HCT116 (cell line): Measurements from ENCODE around the gene IQGAP2. TPM values are rescaled to one million over a fixed set of nuclear protein-coding genes. Genes with fewer than 3 reads are reported as not detected.

Source experiments
- ATAC-seq: fragments of 200-7000 bp; cut with Tn5 transposase; 2 replicates; pipeline ENCODE4 v1.9.1; 2020; ENCODE audit warnings: mild to moderate bottlenecking, moderate library complexity
- BruUV-seq: library from RNA; stranded (reverse); fragments of 400-500 nt; replicated peaks from 2 replicates; lab custom pipeline; 2021; lab: Mats Ljungman, UMichigan
- CTCF ChIA-PET: fragments of 300-600 bp; sonication (Branson Sonifier 250); formaldehyde crosslinking; loops from one replicate; lab custom pipeline; 2021; ENCODE audit warnings: antibody characterized with exemption; lab: Charles Lee
- POLR2A ChIA-PET: fragments of 300-600, 350-600 bp; sonication (Branson Sonifier 250); formaldehyde crosslinking; loops from one replicate; lab custom pipeline; 2021; ENCODE audit warnings: antibody characterized with exemption; lab: Charles Lee
- RAD21 ChIA-PET, 2 experiments: fragments of 300-600 bp; sonication (Branson Sonifier 250); formaldehyde crosslinking; loops; one replicate each; lab custom pipeline; 2023; ENCODE audit warnings: low total read pairs in 2 of 2; ENCODE audit not compliant: uncharacterized antibody in 2 of 2, unreplicated experiment in 2 of 2, low non-redundant PET in 1 of 2; lab: Charles Lee
- DNase-seq: peaks from one replicate; pipeline ENCODE4 v3.0.0-alpha.2; 2010; ENCODE audit warnings: low read depth, low spot score
- H2AFZ ChIP-seq: fragments of 200-600 bp; shearing (Covaris generic), sonication (generic); 2 replicates; pipeline ENCODE4 v1.6.1; 2017; ENCODE audit warnings: low read depth, mixed run types, mixed read lengths, antibody characterized with exemption, low read length; ENCODE audit not compliant: poor library complexity, severe bottlenecking
- H3K27ac ChIP-seq: 2 replicates; pipeline ENCODE4 v1.5.1; 2012; ENCODE audit warnings: low read depth, low read length
- H3K27me3 ChIP-seq: fragments of 200-600 bp; sonication (generic); 2 replicates; pipeline ENCODE4 v1.6.1; 2016; ENCODE audit warnings: mixed run types, low read length, mixed read lengths; ENCODE audit not compliant: insufficient read depth
- H3K36me3 ChIP-seq, 2 experiments: fragments of 200-500 bp in 1 of 2; fragments of 200-600 bp in 1 of 2; sonication (Bioruptor generic) in 1 of 2; sonication (generic) in 1 of 2; 2 replicates each; pipeline versions ENCODE4 v1.5.1 to v1.6.1; 2014 to 2016; ENCODE audit warnings: low read length in 2 of 2, inconsistent platforms in 1 of 2, mixed read lengths in 1 of 2, mixed run types in 1 of 2; ENCODE audit not compliant: insufficient read depth in 2 of 2, control insufficient read depth in 1 of 2
- H3K4me1 ChIP-seq, 2 experiments: fragments of 200-600 bp in 1 of 2; sonication (generic) in 1 of 2; 2 replicates each; pipeline versions ENCODE4 v1.5.1 to v1.6.1; 2012 to 2017; ENCODE audit warnings: low read length in 2 of 2, inconsistent platforms in 1 of 2, mild to moderate bottlenecking in 1 of 2, mixed read lengths in 1 of 2, mixed run types in 1 of 2, moderate library complexity in 1 of 2; ENCODE audit not compliant: insufficient read depth in 2 of 2, control insufficient read depth in 1 of 2
- H3K4me2 ChIP-seq: fragments of 200-600 bp; sonication (generic); 2 replicates; pipeline ENCODE4 v1.6.1; 2017; ENCODE audit warnings: mixed run types, low read length, mixed read lengths
- H3K4me3 ChIP-seq, 2 experiments: fragments of 200-600 bp in 1 of 2; sonication (generic) in 1 of 2; replicated peaks in 1 of 2; 2 replicates each; pipeline ENCODE4 v1.5.1; 2011 to 2016; ENCODE audit warnings: low read length in 2 of 2, control low read depth in 1 of 2, low read depth in 1 of 2, mild to moderate bottlenecking in 1 of 2, mixed read lengths in 1 of 2, mixed run types in 1 of 2
- H3K79me2 ChIP-seq: fragments of 200-600 bp; sonication (generic); 2 replicates; pipeline ENCODE4 v1.6.1; 2017; ENCODE audit warnings: mild to moderate bottlenecking, mixed run types, low read length, moderate library complexity, mixed read lengths; ENCODE audit not compliant: insufficient read depth
- H3K9ac ChIP-seq: fragments of 200-600 bp; sonication (generic); 2 replicates; pipeline ENCODE4 v1.6.1; 2016; ENCODE audit warnings: low read length, mixed read lengths
- H3K9me2 ChIP-seq: fragments of 200-600 bp; sonication (generic), shearing (Covaris generic); 2 replicates; pipeline ENCODE4 v1.6.1; 2017; ENCODE audit warnings: mixed run types, mild to moderate bottlenecking, moderate library complexity; ENCODE audit not compliant: insufficient read depth
- H3K9me3 ChIP-seq, 2 experiments: fragments of 200-500 bp in 1 of 2; fragments of 200-600 bp in 1 of 2; sonication (Bioruptor generic) in 1 of 2; sonication (generic) in 1 of 2; 2 replicates each; pipeline ENCODE4 v1.6.1; 2014 to 2017; ENCODE audit warnings: low read length in 2 of 2, mixed read lengths in 2 of 2, inconsistent platforms in 1 of 2, low read depth in 1 of 2, mild to moderate bottlenecking in 1 of 2, mixed run types in 1 of 2, moderate library complexity in 1 of 2; ENCODE audit not compliant: control insufficient read depth in 1 of 2, insufficient read depth in 1 of 2
- H4K20me1 ChIP-seq: fragments of 200-600 bp; sonication (generic), shearing (Covaris generic); 2 replicates; pipeline ENCODE4 v1.6.1; 2017; ENCODE audit warnings: mixed run types, mild to moderate bottlenecking, moderate library complexity; ENCODE audit not compliant: insufficient read depth
- EZH2phosphoT487 ChIP-seq: fragments of 200-600 bp; IDR thresholded peaks from 2 replicates; pipeline ENCODE4 v1.6.1; 2018; ENCODE audit warnings: antibody characterized with exemption, borderline replicate concordance
- FOSL1 ChIP-seq: IDR thresholded peaks from 2 replicates; pipeline ENCODE4 v1.6.1; 2012; ENCODE audit warnings: low read depth
- JUND ChIP-seq: IDR thresholded peaks from 2 replicates; pipeline ENCODE4 v1.6.1; 2012
- POLR2AphosphoS5 ChIP-seq: IDR thresholded peaks from 2 replicates; pipeline ENCODE4 v1.6.1; 2011; ENCODE audit warnings: mild to moderate bottlenecking, low read depth, low read length, moderate library complexity
- SP1 ChIP-seq: IDR thresholded peaks from 2 replicates; pipeline ENCODE4 v1.6.1; 2012; ENCODE audit warnings: low read depth
- SRF ChIP-seq: IDR thresholded peaks from 2 replicates; pipeline ENCODE4 v1.6.1; 2012; ENCODE audit warnings: low read depth
- intact Hi-C: fragments of 100-400 bp; cut with micrococcal nuclease; formaldehyde crosslinking; loops from 2 replicates; pipeline ENCODE4 v1.10.0; 2022
- total RNA-seq: library from RNA; stranded (reverse); gene quantifications from one replicate; pipeline ENCODE4 v1.2.1, GENCODE V29; 2021; ENCODE audit not compliant: unreplicated experiment
- TF ChIP-seq, protein P1 (sequence below): IDR thresholded peaks from 2 replicates; pipeline ENCODE4 v1.6.1; 2012
- TF ChIP-seq, protein P2 (sequence below): IDR thresholded peaks from 2 replicates; pipeline ENCODE4 v1.6.1; 2012; ENCODE audit warnings: low read depth

The IQGAP2 gene
- total RNA-seq, 1 experiment from 2014 or later, result 2.0 TPM

DNA sequence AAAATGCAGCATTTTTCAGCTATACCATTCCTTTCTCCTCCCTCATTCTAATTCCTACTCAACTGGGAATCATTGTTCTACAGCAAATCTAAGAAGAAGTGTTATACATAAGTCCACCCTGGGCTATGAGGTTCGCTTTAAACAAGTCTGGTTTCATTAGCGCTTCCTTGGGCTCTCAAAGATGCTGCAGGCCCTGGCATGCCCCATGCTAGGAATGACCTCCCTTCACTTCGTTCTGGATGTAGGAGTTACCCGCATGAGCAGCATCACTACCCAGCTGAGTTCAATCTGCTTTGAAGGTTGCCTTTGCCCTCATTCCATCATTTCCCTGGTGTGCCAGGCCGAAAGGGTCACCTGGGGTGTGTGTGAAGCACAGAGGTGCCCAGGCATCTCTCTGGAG is 348.2 kb downstream of the IQGAP2 start:
- Histone ChIP-seq H3K9me2 (0 out of 2 replicates have a peak, but pooled peaks cover 2% of the 10 kb centered on the region), H3K4me2 (no peak overlapping the region), H2AFZ (no peak overlapping the region), H3K27ac (no peak overlapping the region), H3K9me3 (no peaks in the 10 kb centered on the region), H4K20me1 (no peaks in the 10 kb centered on the region), H3K36me3 (no peaks in the 10 kb centered on the region), H3K9ac (no peak overlapping the region), H3K4me1 (no peaks in the 10 kb centered on the region; a peak in 1 of 4 replicates), H3K27me3 (no peaks in the 10 kb centered on the region), H3K4me3 (no peak overlapping the region), H3K79me2 (no peaks in the 10 kb centered on the region)
- ChIA-PET RAD21 (no interaction called here), CTCF (no interaction called here), POLR2A (no interaction called here)
- intact Hi-C loops, result no loop called here
- BruUV-seq, result no TSS peak
- DNase-seq (no peak), ATAC-seq (no peak)
- no peak for TF ChIP-seq JUND
- TF ChIP-seq SP1, result no peak
- TF ChIP-seq, protein P1, sequence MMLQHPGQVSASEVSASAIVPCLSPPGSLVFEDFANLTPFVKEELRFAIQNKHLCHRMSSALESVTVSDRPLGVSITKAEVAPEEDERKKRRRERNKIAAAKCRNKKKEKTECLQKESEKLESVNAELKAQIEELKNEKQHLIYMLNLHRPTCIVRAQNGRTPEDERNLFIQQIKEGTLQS, result no peak
- TF ChIP-seq SRF, result no peak
- TF ChIP-seq FOSL1, result no peak
- TF ChIP-seq EZH2phosphoT487, result no peak
- TF ChIP-seq POLR2AphosphoS5, result no peak
- TF ChIP-seq, protein P2, sequence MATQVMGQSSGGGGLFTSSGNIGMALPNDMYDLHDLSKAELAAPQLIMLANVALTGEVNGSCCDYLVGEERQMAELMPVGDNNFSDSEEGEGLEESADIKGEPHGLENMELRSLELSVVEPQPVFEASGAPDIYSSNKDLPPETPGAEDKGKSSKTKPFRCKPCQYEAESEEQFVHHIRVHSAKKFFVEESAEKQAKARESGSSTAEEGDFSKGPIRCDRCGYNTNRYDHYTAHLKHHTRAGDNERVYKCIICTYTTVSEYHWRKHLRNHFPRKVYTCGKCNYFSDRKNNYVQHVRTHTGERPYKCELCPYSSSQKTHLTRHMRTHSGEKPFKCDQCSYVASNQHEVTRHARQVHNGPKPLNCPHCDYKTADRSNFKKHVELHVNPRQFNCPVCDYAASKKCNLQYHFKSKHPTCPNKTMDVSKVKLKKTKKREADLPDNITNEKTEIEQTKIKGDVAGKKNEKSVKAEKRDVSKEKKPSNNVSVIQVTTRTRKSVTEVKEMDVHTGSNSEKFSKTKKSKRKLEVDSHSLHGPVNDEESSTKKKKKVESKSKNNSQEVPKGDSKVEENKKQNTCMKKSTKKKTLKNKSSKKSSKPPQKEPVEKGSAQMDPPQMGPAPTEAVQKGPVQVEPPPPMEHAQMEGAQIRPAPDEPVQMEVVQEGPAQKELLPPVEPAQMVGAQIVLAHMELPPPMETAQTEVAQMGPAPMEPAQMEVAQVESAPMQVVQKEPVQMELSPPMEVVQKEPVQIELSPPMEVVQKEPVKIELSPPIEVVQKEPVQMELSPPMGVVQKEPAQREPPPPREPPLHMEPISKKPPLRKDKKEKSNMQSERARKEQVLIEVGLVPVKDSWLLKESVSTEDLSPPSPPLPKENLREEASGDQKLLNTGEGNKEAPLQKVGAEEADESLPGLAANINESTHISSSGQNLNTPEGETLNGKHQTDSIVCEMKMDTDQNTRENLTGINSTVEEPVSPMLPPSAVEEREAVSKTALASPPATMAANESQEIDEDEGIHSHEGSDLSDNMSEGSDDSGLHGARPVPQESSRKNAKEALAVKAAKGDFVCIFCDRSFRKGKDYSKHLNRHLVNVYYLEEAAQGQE, result no peak
